ENCODE results near the gene CDK3.
"Not testable (repeated sequence)": the region's sequence is repeated elsewhere in the genome, so short reads cannot be mapped to it uniquely, and the experiment has no call there.

CDK3 gene

DNA sequence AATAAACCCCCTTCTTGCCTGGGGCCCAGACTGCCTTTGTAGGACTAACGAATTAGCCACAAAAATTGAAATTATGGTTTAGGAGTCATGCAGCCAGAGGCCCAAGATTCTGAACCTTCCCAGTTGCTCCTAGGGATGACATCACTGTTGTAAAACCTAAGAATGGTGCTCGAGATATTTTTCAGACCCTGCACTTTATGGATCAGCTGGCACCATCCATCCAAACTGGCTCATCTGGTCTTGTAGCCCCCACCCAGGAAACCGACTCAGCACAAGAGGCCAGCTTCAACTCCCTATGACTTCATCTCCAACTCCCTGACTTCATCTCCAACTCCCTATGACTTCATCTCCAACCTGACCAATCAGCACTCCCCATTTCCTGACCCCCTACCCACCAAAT, 37.4 kb downstream of the CDK3 start:
- peaks cover 0 to 3% (median 0%) of the 10 kb centered on the region in 5 experiments for H3K9me3 ChIP-seq (ENCODE audit: control extremely low read depth in 1 of 5, control insufficient read depth in 4 of 5, insufficient read depth in 2 of 5, low read depth in 1 of 5, low read length in 4 of 5)
- peak overlapping the region in 1 of 2 experiments; percentile 16 for H3K27ac ChIP-seq (ENCODE audit: insufficient read depth in 1 of 2, low read depth in 1 of 2, low read length in 2 of 2, poor library complexity in 1 of 2, severe bottlenecking in 2 of 2)
- ChIA-PET CTCF (no interaction called here), POLR2A (no interaction called here)
- DNase-seq = no peak
- no peaks in the 10 kb centered on the region for H3K27me3 ChIP-seq (replicated peaks in 2 of 5; ENCODE audit: control insufficient read depth in 4 of 5, insufficient read depth in 5 of 5, low read length in 4 of 5)
- peaks cover 14 to 52% (median 39%) of the 10 kb centered on the region in 4 experiments for H3K36me3 ChIP-seq (ENCODE audit: control insufficient read depth in 4 of 4, insufficient read depth in 4 of 4, low read length in 3 of 4)
- peaks cover 0 to 7% (median 5%) of the 10 kb centered on the region in 4 experiments for H3K4me1 ChIP-seq (ENCODE audit: control extremely low read depth in 1 of 4, control insufficient read depth in 4 of 4, insufficient read depth in 4 of 4, low read length in 3 of 4)
- no peak overlapping the region for H3K4me3 ChIP-seq (ENCODE audit: control insufficient read depth in 1 of 7, extremely low read depth in 1 of 7, insufficient read depth in 4 of 7, low read depth in 2 of 7, low read length in 6 of 7)
- WGBS (ENCODE audit: insufficient coverage) = 97% methylated on average over 3 of the region's 3 CpGs

DNA sequence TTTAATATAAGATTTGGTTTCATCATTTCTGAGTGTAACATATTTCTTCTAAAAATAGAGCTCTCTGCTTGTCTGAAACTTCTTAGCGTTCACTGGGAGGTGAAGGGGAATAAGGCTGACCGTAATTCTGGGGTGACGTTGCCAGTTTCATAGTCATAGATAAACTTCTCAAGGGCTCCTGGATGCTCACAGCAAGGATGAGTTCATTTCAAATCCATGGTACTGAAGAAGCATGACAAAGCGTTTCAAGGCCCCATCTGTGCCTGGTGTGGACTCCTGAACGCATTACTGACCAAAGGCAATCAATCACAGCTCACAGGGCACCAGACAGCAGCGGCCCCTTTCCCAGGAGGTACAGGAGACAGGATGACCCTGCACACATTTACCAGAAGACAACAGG, 38.5 kb downstream of the CDK3 start:
- ChIA-PET POLR2A (interaction anchor here (1.3 kb wide), 1 partner anchor 10 kb away, joined by 4 read pairs; no protein-coding TSS in a partner anchor), CTCF (interaction anchor here (1.1 to 1.5 kb wide), 2 partner anchors 14 to 25 kb away, joined by 3 to 4 read pairs; no protein-coding TSS in a partner anchor)
- Histone ChIP-seq H3K4me3 (ENCODE audit: control insufficient read depth in 1 of 7, extremely low read depth in 1 of 7, insufficient read depth in 4 of 7, low read depth in 2 of 7, low read length in 6 of 7) (no peak overlapping the region), H3K36me3 (ENCODE audit: control insufficient read depth in 4 of 4, insufficient read depth in 4 of 4, low read length in 3 of 4) (peaks cover 19 to 63% (median 50%) of the 10 kb centered on the region in 4 experiments), H3K4me1 (ENCODE audit: control extremely low read depth in 1 of 4, control insufficient read depth in 4 of 4, insufficient read depth in 4 of 4, low read length in 3 of 4) (peaks cover 0 to 3% (median 1%) of the 10 kb centered on the region in 4 experiments), H3K27ac (ENCODE audit: insufficient read depth in 1 of 2, low read depth in 1 of 2, low read length in 2 of 2, poor library complexity in 1 of 2, severe bottlenecking in 2 of 2) (no peak overlapping the region), H3K27me3 (replicated peaks in 2 of 5; ENCODE audit: control insufficient read depth in 4 of 5, insufficient read depth in 5 of 5, low read length in 4 of 5) (no peaks in the 10 kb centered on the region), H3K9me3 (ENCODE audit: control extremely low read depth in 1 of 5, control insufficient read depth in 4 of 5, insufficient read depth in 2 of 5, low read depth in 1 of 5, low read length in 4 of 5) (no peaks in the 10 kb centered on the region)
- no peak for DNase-seq
- WGBS (ENCODE audit: insufficient coverage) = 97% methylated on average over 6 of the region's 6 CpGs

DNA sequence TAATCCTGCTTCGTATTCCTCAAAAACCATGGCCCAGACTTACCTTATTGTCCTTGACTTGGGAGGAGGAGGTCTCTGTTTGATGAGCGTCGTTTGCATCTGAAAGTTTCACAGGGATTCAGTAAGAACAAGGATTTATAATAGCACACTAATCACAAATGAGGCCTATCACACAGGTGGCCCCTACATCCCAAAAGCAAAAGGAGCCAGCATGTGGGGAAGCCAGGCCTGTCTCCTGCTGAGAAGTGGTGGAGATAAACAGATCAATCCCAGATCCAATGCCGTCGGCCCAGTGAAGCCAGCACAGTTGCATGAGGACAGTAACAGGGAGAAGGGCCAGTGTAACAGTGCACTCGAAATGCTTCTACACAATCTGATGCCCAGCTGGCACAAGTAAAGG, 39.7 kb downstream of the CDK3 start:
- WGBS (ENCODE audit: insufficient coverage) = 100% methylated on average over 2 of the region's 6 CpGs
- DNase-seq = no peak
- CTCF ChIA-PET = interaction anchor here (1.3 kb wide), 1 partner anchor 20 kb away, joined by 3 read pairs; no protein-coding TSS in a partner anchor
- no peaks in the 10 kb centered on the region for H3K9me3 ChIP-seq (ENCODE audit: control extremely low read depth in 1 of 5, control insufficient read depth in 4 of 5, insufficient read depth in 2 of 5, low read depth in 1 of 5, low read length in 4 of 5)
- no peak overlapping the region for H3K27ac ChIP-seq (ENCODE audit: insufficient read depth in 1 of 2, low read depth in 1 of 2, low read length in 2 of 2, poor library complexity in 1 of 2, severe bottlenecking in 2 of 2)
- H3K4me3 ChIP-seq (ENCODE audit: control insufficient read depth in 1 of 7, extremely low read depth in 1 of 7, insufficient read depth in 4 of 7, low read depth in 2 of 7, low read length in 6 of 7) = no peak overlapping the region
- POLR2A ChIA-PET = interaction anchor here (1.3 kb wide), 1 partner anchor 11 kb away, joined by 4 read pairs; no protein-coding TSS in a partner anchor
- H3K4me1 ChIP-seq (ENCODE audit: control extremely low read depth in 1 of 4, control insufficient read depth in 4 of 4, insufficient read depth in 4 of 4, low read length in 3 of 4) = peaks cover 0 to 3% (median 1%) of the 10 kb centered on the region in 4 experiments
- H3K36me3 ChIP-seq (ENCODE audit: control insufficient read depth in 4 of 4, insufficient read depth in 4 of 4, low read length in 3 of 4) = peaks cover 28 to 75% (median 59%) of the 10 kb centered on the region in 4 experiments
- no peaks in the 10 kb centered on the region for H3K27me3 ChIP-seq (replicated peaks in 2 of 5; ENCODE audit: control insufficient read depth in 4 of 5, insufficient read depth in 5 of 5, low read length in 4 of 5)

DNA sequence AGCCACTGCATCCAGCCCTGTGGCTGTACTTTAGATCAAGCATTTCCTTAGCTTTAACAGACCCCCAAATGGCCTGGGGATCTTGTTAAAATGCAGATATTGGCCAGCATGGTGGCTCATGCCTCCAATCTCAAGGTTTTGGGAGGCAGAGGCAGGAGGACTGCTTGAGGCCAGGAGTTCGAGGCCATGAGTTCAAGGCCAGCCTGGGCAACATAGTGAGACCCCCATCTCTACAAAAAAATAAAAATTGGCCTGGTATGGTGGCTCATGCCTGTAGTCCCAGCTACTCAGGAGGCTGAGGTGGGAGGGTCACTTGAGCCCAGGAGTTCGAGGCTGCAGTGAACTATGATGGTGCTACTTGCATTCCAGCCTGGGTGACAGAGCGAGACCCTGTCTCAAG, 42.2 kb downstream of the CDK3 start:
- CTCF ChIA-PET = interaction anchor here (1.0 to 1.5 kb wide), 3 partner anchors 12 to 34 kb away, joined by 3 to 4 read pairs (median 3); no protein-coding TSS in a partner anchor
- H3K9me3 ChIP-seq (ENCODE audit: control extremely low read depth in 1 of 5, control insufficient read depth in 4 of 5, insufficient read depth in 2 of 5, low read depth in 1 of 5, low read length in 4 of 5); H3K27me3 ChIP-seq (replicated peaks in 2 of 5; ENCODE audit: control insufficient read depth in 4 of 5, insufficient read depth in 5 of 5, low read length in 4 of 5); H3K4me3 ChIP-seq (ENCODE audit: control insufficient read depth in 1 of 7, extremely low read depth in 1 of 7, insufficient read depth in 4 of 7, low read depth in 2 of 7, low read length in 6 of 7); H3K4me1 ChIP-seq (ENCODE audit: control extremely low read depth in 1 of 4, control insufficient read depth in 4 of 4, insufficient read depth in 4 of 4, low read length in 3 of 4); POLR2A ChIA-PET; DNase-seq; H3K27ac ChIP-seq (ENCODE audit: insufficient read depth in 1 of 2, low read depth in 1 of 2, low read length in 2 of 2, poor library complexity in 1 of 2, severe bottlenecking in 2 of 2): not testable (repeated sequence)
- peaks cover 30 to 91% (median 76%) of the 10 kb centered on the region in 4 experiments for H3K36me3 ChIP-seq (ENCODE audit: control insufficient read depth in 4 of 4, insufficient read depth in 4 of 4, low read length in 3 of 4)
- WGBS (ENCODE audit: insufficient coverage) = 100% methylated on average over 2 of the region's 3 CpGs

DNA sequence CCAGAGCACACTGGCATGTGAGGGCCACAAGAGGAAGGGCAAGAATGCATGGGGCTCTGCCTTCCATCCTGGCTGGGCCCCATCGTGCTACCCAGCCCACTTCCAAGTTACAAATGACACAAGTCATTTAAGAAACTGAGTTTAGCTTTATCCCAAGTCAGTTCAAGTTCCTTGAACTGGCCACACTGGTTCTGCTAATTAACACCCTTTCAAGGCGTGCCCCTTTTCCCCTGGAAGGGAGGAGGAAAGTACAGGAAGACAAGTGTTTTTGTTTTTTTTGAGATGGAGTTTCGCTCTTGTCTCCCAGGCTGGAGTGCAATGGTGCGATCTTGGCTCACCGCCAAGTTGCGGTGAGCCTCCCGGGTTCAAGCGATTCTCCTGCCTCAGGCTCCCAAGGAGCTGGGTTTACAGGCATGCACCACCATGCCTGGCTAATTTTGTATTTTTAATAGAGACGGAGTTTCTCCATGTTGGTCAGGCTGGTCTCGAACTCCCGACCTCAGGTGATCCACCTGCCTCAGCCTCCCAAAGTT, 43.9 kb downstream of the CDK3 start:
- CTCF ChIA-PET; H3K4me1 ChIP-seq (ENCODE audit: control extremely low read depth in 1 of 4, control insufficient read depth in 4 of 4, insufficient read depth in 4 of 4, low read length in 3 of 4); POLR2A ChIA-PET: not testable (repeated sequence)

DNA sequence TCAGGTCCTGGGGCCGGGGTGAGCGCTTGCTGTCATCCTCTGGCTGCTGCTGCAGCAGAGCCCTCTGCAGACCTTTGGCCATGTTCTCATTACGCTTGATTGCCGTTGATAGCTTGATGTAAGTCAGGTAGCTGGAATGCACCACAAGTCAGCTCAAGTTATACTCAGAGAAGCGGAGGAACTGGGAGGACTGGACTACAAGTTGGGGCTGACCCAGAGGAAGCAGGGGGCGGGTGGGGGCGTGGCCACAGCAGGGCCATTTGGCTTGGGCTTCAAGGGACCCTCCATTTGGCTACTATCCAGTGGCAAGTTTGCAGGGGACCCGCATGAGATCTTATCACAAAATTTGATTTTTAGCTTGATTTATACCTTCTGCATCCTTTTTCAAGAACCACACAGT, 45.4 kb downstream of the CDK3 start:
- POLR2A ChIA-PET = no interaction called here
- WGBS (ENCODE audit: insufficient coverage) = 99% methylated on average over 8 of the region's 8 CpGs
- no peaks in the 10 kb centered on the region for H3K27me3 ChIP-seq (replicated peaks in 2 of 5; ENCODE audit: control insufficient read depth in 4 of 5, insufficient read depth in 5 of 5, low read length in 4 of 5)
- peaks cover 41 to 90% (median 77%) of the 10 kb centered on the region in 4 experiments for H3K36me3 ChIP-seq (ENCODE audit: control insufficient read depth in 4 of 4, insufficient read depth in 4 of 4, low read length in 3 of 4)
- no peak overlapping the region for H3K4me3 ChIP-seq (ENCODE audit: control insufficient read depth in 1 of 7, extremely low read depth in 1 of 7, insufficient read depth in 4 of 7, low read depth in 2 of 7, low read length in 6 of 7)
- no peak overlapping the region for H3K27ac ChIP-seq (ENCODE audit: insufficient read depth in 1 of 2, low read depth in 1 of 2, low read length in 2 of 2, poor library complexity in 1 of 2, severe bottlenecking in 2 of 2)
- no peak for DNase-seq
- H3K4me1 ChIP-seq (ENCODE audit: control extremely low read depth in 1 of 4, control insufficient read depth in 4 of 4, insufficient read depth in 4 of 4, low read length in 3 of 4) = no peaks in the 10 kb centered on the region
- CTCF ChIA-PET = interaction anchor here (0.8 to 2.5 kb wide), 5 partner anchors 13 to 32 kb away, joined by 3 to 8 read pairs (median 5); no protein-coding TSS in a partner anchor
- H3K9me3 ChIP-seq (ENCODE audit: control extremely low read depth in 1 of 5, control insufficient read depth in 4 of 5, insufficient read depth in 2 of 5, low read depth in 1 of 5, low read length in 4 of 5) = no peaks in the 10 kb centered on the region

More for the DNA sequence above, 43.9 kb downstream of the CDK3 start:
- peaks cover 36 to 91% (median 79%) of the 10 kb centered on the region in 4 experiments for H3K36me3 ChIP-seq (ENCODE audit: control insufficient read depth in 4 of 4, insufficient read depth in 4 of 4, low read length in 3 of 4)
- H3K27ac ChIP-seq (ENCODE audit: insufficient read depth in 1 of 2, low read depth in 1 of 2, low read length in 2 of 2, poor library complexity in 1 of 2, severe bottlenecking in 2 of 2); H3K27me3 ChIP-seq (replicated peaks in 2 of 5; ENCODE audit: control insufficient read depth in 4 of 5, insufficient read depth in 5 of 5, low read length in 4 of 5); H3K4me3 ChIP-seq (ENCODE audit: control insufficient read depth in 1 of 7, extremely low read depth in 1 of 7, insufficient read depth in 4 of 7, low read depth in 2 of 7, low read length in 6 of 7); DNase-seq; H3K9me3 ChIP-seq (ENCODE audit: control extremely low read depth in 1 of 5, control insufficient read depth in 4 of 5, insufficient read depth in 2 of 5, low read depth in 1 of 5, low read length in 4 of 5): not testable (repeated sequence)
- 98% methylated on average over 11 of the region's 11 CpGs for WGBS (ENCODE audit: insufficient coverage)

DNA sequence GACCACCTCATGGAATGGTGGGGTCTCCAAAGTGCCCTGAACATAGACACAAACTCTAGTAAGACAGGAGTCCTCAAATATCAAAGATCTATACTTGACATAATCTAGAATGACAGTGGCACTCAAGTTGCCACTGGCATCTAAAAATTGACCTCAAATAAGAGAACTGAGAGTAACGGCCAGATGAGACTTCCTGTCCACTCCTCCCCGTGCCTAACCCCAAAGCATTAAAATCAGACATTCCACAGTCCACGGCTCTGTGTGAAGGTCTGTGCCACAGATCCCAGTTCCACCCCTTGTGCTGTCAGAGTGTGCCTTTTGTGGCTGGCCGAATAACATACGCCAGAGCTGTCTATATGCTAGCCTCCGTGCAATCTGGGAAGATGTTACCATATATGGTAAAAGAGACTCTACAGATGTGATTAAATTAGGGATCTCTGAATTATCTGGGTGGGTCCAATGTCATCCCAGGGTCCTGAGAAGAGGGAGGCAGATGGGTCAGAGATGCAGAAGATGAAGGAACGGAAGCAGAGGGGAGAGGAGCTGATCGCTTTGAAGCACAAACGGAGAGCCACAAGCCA, 47.5 kb downstream of the CDK3 start:
- H3K36me3 ChIP-seq (ENCODE audit: control insufficient read depth in 4 of 4, insufficient read depth in 4 of 4, low read length in 3 of 4) = peaks cover 37 to 87% (median 71%) of the 10 kb centered on the region in 4 experiments
- DNase-seq = no peak
- CTCF ChIA-PET = interaction anchor here (0.7 to 2.5 kb wide), 6 partner anchors 10 to 34 kb away, joined by 3 to 8 read pairs (median 4); no protein-coding TSS in a partner anchor
- H3K4me1 ChIP-seq (ENCODE audit: control extremely low read depth in 1 of 4, control insufficient read depth in 4 of 4, insufficient read depth in 4 of 4, low read length in 3 of 4) = no peaks in the 10 kb centered on the region
- POLR2A ChIA-PET = no interaction called here
- no peak overlapping the region for H3K4me3 ChIP-seq (ENCODE audit: control insufficient read depth in 1 of 7, extremely low read depth in 1 of 7, insufficient read depth in 4 of 7, low read depth in 2 of 7, low read length in 6 of 7)
- H3K27me3 ChIP-seq (replicated peaks in 2 of 5; ENCODE audit: control insufficient read depth in 4 of 5, insufficient read depth in 5 of 5, low read length in 4 of 5) = no peaks in the 10 kb centered on the region
- 96% methylated on average over 9 of the region's 9 CpGs for WGBS (ENCODE audit: insufficient coverage)
- no peaks in the 10 kb centered on the region for H3K9me3 ChIP-seq (ENCODE audit: control extremely low read depth in 1 of 5, control insufficient read depth in 4 of 5, insufficient read depth in 2 of 5, low read depth in 1 of 5, low read length in 4 of 5)
- no peak overlapping the region for H3K27ac ChIP-seq (ENCODE audit: insufficient read depth in 1 of 2, low read depth in 1 of 2, low read length in 2 of 2, poor library complexity in 1 of 2, severe bottlenecking in 2 of 2)
